ENCODE data around the gene SV2C.

- TF ChIP-seq EZH2 (IDR thresholded peaks at IDR 0.05) (no peak), POLR2A (IDR thresholded peaks at IDR 0.05; ENCODE audit: borderline replicate concordance, extremely low read depth, insufficient read depth, insufficient read length) (no peak), JUND (IDR thresholded peaks at IDR 0.05) (no peak), CTCF (IDR thresholded peaks at IDR 0.05 in 2 of 3, conservative IDR thresholded peaks at IDR 0.05 in 1 of 3; ENCODE audit: borderline replicate concordance in 1 of 3, insufficient read depth in 1 of 3, low read depth in 2 of 3, low read length in 2 of 3) (no peak), CBX3 (IDR thresholded peaks at IDR 0.05; ENCODE audit: low read depth) (no peak), POLR2AphosphoS5 (IDR thresholded peaks at IDR 0.05; ENCODE audit: low read depth, low read length) (no peak), CEBPB (IDR thresholded peaks at IDR 0.05; ENCODE audit: low read depth) (no peak), TCF7L2 (IDR thresholded peaks at IDR 0.05; ENCODE audit: borderline replicate concordance, extremely low read depth, insufficient read depth, insufficient read length) (no peak), ATF3 (IDR thresholded peaks at IDR 0.05) (no peak)
- TF ChIP-seq, protein P1, sequence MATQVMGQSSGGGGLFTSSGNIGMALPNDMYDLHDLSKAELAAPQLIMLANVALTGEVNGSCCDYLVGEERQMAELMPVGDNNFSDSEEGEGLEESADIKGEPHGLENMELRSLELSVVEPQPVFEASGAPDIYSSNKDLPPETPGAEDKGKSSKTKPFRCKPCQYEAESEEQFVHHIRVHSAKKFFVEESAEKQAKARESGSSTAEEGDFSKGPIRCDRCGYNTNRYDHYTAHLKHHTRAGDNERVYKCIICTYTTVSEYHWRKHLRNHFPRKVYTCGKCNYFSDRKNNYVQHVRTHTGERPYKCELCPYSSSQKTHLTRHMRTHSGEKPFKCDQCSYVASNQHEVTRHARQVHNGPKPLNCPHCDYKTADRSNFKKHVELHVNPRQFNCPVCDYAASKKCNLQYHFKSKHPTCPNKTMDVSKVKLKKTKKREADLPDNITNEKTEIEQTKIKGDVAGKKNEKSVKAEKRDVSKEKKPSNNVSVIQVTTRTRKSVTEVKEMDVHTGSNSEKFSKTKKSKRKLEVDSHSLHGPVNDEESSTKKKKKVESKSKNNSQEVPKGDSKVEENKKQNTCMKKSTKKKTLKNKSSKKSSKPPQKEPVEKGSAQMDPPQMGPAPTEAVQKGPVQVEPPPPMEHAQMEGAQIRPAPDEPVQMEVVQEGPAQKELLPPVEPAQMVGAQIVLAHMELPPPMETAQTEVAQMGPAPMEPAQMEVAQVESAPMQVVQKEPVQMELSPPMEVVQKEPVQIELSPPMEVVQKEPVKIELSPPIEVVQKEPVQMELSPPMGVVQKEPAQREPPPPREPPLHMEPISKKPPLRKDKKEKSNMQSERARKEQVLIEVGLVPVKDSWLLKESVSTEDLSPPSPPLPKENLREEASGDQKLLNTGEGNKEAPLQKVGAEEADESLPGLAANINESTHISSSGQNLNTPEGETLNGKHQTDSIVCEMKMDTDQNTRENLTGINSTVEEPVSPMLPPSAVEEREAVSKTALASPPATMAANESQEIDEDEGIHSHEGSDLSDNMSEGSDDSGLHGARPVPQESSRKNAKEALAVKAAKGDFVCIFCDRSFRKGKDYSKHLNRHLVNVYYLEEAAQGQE (IDR thresholded peaks at IDR 0.05; ENCODE audit: low read depth): no peak
- TF ChIP-seq, protein P2, sequence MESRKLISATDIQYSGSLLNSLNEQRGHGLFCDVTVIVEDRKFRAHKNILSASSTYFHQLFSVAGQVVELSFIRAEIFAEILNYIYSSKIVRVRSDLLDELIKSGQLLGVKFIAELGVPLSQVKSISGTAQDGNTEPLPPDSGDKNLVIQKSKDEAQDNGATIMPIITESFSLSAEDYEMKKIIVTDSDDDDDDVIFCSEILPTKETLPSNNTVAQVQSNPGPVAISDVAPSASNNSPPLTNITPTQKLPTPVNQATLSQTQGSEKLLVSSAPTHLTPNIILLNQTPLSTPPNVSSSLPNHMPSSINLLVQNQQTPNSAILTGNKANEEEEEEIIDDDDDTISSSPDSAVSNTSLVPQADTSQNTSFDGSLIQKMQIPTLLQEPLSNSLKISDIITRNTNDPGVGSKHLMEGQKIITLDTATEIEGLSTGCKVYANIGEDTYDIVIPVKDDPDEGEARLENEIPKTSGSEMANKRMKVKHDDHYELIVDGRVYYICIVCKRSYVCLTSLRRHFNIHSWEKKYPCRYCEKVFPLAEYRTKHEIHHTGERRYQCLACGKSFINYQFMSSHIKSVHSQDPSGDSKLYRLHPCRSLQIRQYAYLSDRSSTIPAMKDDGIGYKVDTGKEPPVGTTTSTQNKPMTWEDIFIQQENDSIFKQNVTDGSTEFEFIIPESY (IDR thresholded peaks at IDR 0.05; ENCODE audit: extremely low read depth, insufficient replicate concordance, low read length): no peak
Observed at GRCh38 chr5:76236684-76237083, 153.5 kb downstream of the SV2C start.

Data from HCT116 (cell line).